OCI-LY3 (cell line): ENCODE data around the gene NPNT.

Experiments used
- H2AFZ ChIP-seq: fragments of 200-600, 300-600 bp; shearing (Covaris generic); 2 replicates; pipeline ENCODE4 v1.6.0; 2014; ENCODE audit warnings: antibody characterized with exemption, low read depth, low read length
- H3K27ac ChIP-seq: fragments of 200-600, 300-600 bp; sonication (generic); 2 replicates; pipeline ENCODE4 v1.5.1; 2014; ENCODE audit warnings: mild to moderate bottlenecking, low read length, moderate library complexity, mixed read lengths
- H3K27me3 ChIP-seq: fragments of 200-600, 300-600 bp; sonication (generic); 2 replicates; pipeline ENCODE4 v1.6.1; 2014; ENCODE audit warnings: low read depth, low read length, mixed read lengths
- H3K36me3 ChIP-seq: fragments of 200-600, 300-600 bp; sonication (generic); replicated peaks from 2 replicates; pipeline ENCODE3; 2014; ENCODE audit warnings: low read depth, low read length, mixed read lengths
- H3K4me1 ChIP-seq: fragments of 300-600, 200-600 bp; sonication (generic); 2 replicates; pipeline ENCODE4 v1.6.1; 2014; ENCODE audit warnings: low read length, mixed read lengths
- H3K4me2 ChIP-seq: fragments of 200-600, 300-600 bp; sonication (generic); 2 replicates; pipeline ENCODE4 v1.6.1; 2014; ENCODE audit warnings: low read length, mixed read lengths
- H3K4me3 ChIP-seq: fragments of 300-600, 200-600 bp; sonication (generic); 2 replicates; pipeline ENCODE4 v1.5.1; 2014; ENCODE audit warnings: antibody characterized with exemption, mild to moderate bottlenecking, low read length, moderate library complexity
- H3K79me2 ChIP-seq: fragments of 300-600, 200-600 bp; shearing (Covaris generic); 2 replicates; pipeline ENCODE4 v1.6.1; 2014; ENCODE audit warnings: mild to moderate bottlenecking, low read length, mixed read lengths
- H3K9ac ChIP-seq: fragments of 300-600, 200-600 bp; shearing (Covaris generic); 2 replicates; pipeline ENCODE4 v1.6.0; 2014; ENCODE audit warnings: mild to moderate bottlenecking, low read length, moderate library complexity
- H3K9me3 ChIP-seq: fragments of 200-600, 300-600 bp; shearing (Covaris generic); 2 replicates; pipeline ENCODE4 v1.6.1; 2014; ENCODE audit warnings: low read length, mixed read lengths; ENCODE audit not compliant: insufficient read depth
- H4K20me1 ChIP-seq: fragments of 200-600, 300-600 bp; sonication (generic); 2 replicates; pipeline ENCODE4 v1.6.1; 2016; ENCODE audit warnings: low read length, mixed read lengths; ENCODE audit not compliant: insufficient read depth
- CTCF ChIP-seq: fragments of 200-600, 300-600 bp; sonication (generic); IDR thresholded peaks from 2 replicates; pipeline ENCODE4 v1.5.1; 2014; ENCODE audit warnings: antibody characterized with exemption, low read length, low read depth
- EZH2phosphoT487 ChIP-seq: fragments of 200-600 bp; shearing (Covaris generic); IDR thresholded peaks from 2 replicates; pipeline ENCODE4 v1.6.1; 2018; ENCODE audit warnings: antibody characterized with exemption, mixed run types, low read depth

The NPNT gene

DNA sequence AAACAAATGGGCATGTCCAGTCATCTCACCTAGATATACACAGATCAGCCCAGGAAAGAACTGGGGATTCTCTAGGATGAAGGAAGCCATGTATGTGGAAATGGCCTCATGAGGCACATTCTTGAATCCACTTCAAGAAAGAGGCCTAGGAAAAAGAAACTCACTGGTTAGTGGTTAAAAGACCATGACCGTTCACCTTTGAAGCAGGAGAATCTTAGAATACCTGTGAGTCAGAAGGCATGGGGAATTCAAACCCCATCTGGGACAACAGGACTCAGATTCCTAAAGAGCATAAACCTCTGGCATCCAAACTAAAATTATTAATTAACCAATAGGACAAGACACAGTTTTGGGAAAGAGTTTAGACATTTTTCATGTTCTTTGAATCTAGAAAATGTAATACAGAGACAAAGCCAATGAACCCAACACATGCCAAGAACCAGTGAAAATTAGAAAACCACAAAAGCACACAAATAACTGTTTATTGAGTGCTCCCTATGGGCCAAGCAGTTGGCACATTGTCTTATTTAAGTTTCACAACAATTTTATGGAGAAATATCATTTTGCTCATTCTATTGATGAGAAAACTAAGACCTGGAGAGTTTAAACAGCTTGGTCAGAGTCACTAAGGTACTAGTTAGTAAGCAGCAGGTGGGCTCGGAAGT is 97.5 kb downstream of the NPNT start:
- Histone ChIP-seq H3K27me3 (0 out of 2 replicates have a peak, but pooled peaks cover 6% of the 10 kb centered on the region), H3K9me3 (no peaks in the 10 kb centered on the region), H4K20me1 (no peaks in the 10 kb centered on the region), H3K4me3 (no peak overlapping the region), H3K4me1 (no peaks in the 10 kb centered on the region), H3K27ac (no peak overlapping the region), H3K36me3 (no peaks in the 10 kb centered on the region), H2AFZ (no peak overlapping the region), H3K4me2 (no peak overlapping the region), H3K79me2 (no peaks in the 10 kb centered on the region), H3K9ac (no peak overlapping the region)
- TF ChIP-seq CTCF (no peak), EZH2phosphoT487 (no peak)

- Histone ChIP-seq H3K4me3 (no peak overlapping the region), H3K9ac (no peak overlapping the region), H3K27me3 (0 out of 2 replicates have a peak, but pooled peaks cover 6% of the 10 kb centered on the region), H3K36me3 (no peaks in the 10 kb centered on the region), H3K79me2 (no peaks in the 10 kb centered on the region), H3K4me1 (no peaks in the 10 kb centered on the region), H3K4me2 (no peak overlapping the region), H4K20me1 (no peaks in the 10 kb centered on the region), H2AFZ (no peak overlapping the region), H3K27ac (no peak overlapping the region), H3K9me3 (no peaks in the 10 kb centered on the region)
- TF ChIP-seq EZH2phosphoT487 (no peak), CTCF (no peak)
Observed at GRCh38 chr4:105994061-105994460, 98.8 kb downstream of the NPNT start.

DNA sequence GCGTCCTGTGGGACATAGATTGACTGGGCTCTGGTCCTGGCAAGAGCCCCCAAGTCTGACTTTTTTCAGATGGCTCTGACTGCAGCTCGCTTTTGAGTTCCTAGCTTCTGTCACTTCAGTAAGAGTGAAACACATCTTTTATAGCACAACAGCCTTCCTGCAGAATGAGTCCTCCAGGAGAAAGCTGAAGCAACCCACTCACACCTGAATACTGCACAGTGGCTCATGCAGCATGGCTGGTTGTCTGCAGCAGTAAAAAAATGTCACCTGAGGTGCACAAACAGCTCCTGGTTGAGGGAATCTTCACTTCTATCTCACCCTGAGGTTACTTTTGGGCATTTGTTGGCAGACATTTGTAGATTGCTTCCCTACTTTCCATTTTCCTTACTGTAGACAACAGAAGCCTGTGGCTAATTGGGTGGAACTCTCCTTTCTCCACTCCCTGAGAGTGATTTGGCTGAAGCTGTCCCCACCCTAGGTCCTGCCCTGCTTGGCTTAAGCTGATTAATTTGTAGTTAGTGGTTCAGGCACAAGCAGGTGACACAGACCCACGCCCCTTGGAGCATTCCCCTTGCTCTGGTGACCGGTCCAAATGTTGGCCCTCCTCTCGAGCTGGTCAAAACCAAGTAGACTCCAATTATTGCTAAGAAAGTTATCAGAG is 99.7 kb downstream of the NPNT start:
- H3K27ac ChIP-seq: no peak overlapping the region

More for the DNA sequence above, 99.7 kb downstream of the NPNT start:
- Histone ChIP-seq H3K4me3 (no peak overlapping the region), H4K20me1 (no peaks in the 10 kb centered on the region), H3K36me3 (no peaks in the 10 kb centered on the region), H3K4me1 (no peaks in the 10 kb centered on the region), H3K4me2 (no peak overlapping the region), H3K9me3 (no peaks in the 10 kb centered on the region), H3K9ac (no peak overlapping the region), H2AFZ (no peak overlapping the region), H3K79me2 (no peaks in the 10 kb centered on the region), H3K27me3 (0 out of 2 replicates have a peak, but pooled peaks cover 6% of the 10 kb centered on the region)
- no peak for TF ChIP-seq EZH2phosphoT487
- TF ChIP-seq CTCF: no peak
